ENCODE results near the gene MTMR10.
A peak's percentile ranks its signal among the peaks of the same experiment; 100 is the strongest.

The MTMR10 gene, protein sequence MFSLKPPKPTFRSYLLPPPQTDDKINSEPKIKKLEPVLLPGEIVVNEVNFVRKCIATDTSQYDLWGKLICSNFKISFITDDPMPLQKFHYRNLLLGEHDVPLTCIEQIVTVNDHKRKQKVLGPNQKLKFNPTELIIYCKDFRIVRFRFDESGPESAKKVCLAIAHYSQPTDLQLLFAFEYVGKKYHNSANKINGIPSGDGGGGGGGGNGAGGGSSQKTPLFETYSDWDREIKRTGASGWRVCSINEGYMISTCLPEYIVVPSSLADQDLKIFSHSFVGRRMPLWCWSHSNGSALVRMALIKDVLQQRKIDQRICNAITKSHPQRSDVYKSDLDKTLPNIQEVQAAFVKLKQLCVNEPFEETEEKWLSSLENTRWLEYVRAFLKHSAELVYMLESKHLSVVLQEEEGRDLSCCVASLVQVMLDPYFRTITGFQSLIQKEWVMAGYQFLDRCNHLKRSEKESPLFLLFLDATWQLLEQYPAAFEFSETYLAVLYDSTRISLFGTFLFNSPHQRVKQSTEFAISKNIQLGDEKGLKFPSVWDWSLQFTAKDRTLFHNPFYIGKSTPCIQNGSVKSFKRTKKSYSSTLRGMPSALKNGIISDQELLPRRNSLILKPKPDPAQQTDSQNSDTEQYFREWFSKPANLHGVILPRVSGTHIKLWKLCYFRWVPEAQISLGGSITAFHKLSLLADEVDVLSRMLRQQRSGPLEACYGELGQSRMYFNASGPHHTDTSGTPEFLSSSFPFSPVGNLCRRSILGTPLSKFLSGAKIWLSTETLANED

DNA sequence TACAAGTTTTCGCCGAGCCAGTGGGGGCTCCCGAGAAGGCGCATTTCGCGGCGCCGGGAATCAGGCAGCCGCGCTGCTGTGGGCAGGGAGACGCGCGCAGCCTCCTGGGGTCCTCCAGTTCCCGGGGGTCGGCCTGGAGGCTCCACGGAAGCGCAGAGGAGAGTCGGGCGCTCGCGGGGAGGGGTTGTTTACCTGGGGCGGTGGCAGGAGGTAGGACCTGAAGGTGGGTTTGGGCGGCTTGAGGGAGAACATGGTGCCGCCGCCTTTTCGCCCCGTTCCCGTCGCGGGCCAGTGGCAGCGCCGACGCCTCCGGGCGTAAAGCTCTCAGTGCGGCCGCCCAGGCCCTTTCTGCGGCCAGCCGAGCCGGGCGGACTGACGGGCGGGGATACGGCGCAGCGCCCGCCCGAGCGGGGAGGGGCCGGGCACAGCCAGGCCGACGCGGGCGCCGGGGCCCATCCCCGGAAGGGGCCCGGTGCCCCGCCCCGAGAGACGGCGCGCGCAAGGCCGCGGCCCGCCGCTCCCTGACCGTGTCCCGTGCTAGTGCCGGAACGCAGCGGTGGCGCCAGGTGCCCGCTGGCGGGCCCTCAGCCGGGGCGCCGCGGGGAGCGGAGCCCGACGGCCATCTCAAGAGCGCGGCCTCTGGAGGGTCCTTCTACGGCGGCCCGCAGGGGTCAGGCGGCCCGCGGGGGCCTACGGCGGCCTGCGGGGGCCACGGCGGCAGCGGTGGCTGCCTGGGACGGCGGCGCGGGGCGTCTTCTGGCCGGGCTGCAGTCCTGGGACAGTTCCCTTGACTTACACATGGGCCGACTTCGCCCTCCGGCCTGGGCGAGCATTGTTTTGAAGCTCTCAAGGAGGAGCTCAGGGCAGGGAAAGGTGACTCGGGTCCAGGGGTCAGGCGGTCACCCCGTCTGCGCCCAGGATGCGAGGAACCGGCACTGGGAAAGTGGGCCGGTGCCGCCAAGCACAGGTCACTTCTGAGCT, at the start of gene MTMR10:
TSS of gene MTMR10 (minus strand) at position 374 of the 981 bp plus-strand sequence. CDS start at position 252, 122 bp downstream.
- DNase-seq (ENCODE audit: low read depth in 2 of 2) = peak; percentile 42 to 44

DNA sequence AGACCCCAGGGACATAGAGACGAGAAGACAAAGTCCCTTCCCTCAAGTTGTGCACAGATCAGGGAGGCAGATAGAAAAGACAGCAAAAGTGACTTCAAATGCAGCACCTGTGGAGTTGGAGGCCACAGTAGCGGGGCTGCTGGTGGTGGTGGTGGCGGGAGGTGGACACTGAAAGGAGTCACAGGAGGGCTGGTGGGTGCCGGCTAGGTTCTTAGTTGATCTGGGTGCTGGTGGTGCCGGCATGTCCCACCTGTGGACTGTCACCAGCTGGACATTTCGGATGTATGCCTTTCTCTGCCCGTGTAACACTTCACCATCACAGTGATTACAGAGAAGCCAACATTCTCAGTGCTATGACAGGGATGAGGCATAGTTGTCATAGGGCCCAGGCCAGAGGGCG, 49.2 kb upstream of the MTMR10 start:
- no peak for DNase-seq (ENCODE audit: low read depth in 2 of 2)

DNA sequence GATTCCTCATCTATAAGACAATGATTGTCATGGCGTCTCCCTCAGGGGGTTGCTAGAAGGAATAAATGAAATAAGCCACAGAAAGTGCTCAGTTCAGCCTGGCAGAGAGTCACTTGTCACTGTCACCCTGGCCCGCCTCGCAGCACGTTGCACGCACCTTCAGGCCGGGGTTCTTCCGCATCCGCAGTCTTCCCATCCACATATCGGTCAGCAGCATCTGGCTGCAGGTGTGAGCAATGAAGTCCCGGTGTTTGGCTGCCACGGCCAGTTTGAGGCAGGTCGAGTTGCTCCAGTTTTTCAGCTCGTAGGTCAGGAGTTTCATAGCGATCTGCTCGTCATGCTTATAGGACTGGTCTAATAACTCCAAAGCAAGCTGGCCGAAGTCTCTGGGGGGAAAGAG, 48.5 kb upstream of the MTMR10 start:
- DNase-seq (ENCODE audit: low read depth in 2 of 2) = no peak

DNA sequence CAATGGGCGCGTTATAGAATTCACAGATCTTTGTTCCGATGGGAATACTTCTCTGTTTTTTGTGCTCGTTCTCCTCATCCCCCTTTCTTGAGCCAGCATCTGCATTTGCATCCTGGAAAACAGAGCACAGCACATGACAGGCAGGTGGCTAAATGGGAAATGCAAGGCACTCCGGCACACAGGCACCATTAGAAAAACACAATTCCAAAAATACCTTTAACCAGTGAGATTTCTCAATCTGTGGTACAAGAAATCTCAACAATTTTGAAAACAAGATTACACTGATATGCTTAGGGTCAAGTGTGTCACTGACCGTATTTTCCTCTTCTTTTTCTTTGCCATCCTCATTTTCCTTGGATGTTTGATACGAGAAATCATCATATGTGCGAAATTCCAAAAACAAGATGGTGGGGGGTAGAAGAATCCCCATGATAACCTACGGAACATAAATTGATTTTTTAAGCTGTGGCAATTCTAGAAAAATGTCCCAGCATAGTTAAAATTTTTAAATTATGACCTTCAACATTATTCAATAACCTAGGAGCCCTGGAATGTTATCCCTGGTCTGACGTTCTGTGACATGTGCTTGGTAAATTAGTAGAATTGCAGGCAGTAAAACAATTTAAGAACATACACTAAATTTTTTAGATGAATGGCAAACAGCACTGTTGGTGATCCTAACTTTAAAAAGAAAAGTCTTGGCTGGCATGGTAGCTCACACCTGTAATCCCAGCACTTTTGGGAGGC, 46.5 kb upstream of the MTMR10 start:
- DNase-seq (ENCODE audit: low read depth in 2 of 2) = no peak

DNA sequence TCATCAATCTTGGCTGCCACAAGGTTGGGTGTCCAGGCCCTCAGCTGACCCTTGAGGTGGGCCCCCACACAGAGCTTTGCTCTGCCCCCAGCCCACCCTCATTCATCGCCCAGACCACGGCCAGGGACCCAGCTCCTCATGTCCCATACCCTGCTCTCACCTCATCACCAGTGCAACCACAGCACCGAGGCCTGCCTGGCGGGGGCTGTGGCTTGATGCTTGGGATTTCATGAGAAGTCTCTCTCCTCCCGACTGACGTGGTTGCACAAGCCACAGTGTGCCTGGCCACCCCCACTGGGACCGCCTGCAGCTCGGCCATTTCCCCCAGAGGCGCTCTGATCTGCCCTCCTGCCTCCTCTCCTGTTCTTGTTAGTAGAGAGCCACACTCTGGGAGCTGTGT, 45.4 kb upstream of the MTMR10 start:
- no peak for DNase-seq (ENCODE audit: low read depth in 2 of 2)

DNA sequence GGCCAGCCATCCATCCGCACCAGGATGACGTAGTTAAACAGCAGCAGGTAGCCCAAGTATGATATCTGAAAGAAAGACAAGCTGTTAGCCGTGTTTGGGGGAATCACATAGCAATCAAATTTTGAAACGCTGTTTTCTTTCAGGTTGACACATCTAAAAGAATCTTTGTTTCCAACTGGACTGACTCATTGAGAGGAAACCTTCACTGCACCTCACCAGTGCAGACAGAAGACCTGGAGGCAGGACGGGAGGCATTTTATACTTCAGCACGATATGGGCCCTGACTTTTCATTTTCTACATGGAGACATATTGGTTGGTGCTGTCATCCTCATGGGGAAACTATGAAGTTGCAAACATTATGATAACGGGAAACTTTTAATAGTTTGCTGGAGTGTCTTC, 44.2 kb upstream of the MTMR10 start:
- no peak for DNase-seq (ENCODE audit: low read depth in 2 of 2)

DNA sequence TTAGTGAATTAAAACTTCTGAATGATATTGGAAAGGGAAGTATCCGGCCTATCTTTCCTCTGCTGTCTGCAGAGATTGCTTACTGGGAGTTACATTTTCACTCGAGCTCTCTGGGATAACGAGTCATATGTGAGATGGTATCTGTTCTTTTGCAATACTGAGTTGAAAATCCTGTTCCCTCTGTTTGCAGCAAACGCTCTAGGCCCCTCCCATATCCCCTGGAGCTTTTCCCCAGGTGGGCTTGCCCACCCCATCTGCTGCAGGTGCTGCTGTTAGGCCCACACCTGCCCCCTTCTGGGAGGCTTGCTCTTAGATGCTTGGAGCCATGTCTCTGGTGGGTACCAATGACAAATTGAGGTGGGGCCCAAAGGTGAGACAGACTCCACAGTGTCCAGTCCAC, 42.7 kb upstream of the MTMR10 start:
- no peak for DNase-seq (ENCODE audit: low read depth in 2 of 2)

DNA sequence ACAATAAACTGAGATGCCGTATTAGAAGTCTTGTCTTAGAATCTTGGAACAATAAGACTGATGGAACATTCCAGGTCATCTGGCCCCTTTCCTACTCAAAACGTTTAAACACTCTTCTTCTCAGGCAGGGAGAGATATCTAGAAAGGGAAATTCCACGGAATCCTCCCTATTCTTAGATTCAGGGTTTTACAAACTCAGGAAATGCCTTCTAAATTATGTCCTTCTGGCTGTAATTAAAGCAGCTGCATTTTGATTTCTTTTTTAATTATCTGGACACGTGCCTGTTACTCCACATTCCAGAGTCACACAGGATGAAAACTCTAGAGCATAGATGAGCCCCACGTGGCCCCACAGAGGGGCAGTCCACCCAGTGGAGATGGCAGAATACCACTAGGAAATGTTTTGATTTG, 41.5 kb upstream of the MTMR10 start:
- peak; percentile 87 to 89 for DNase-seq (ENCODE audit: low read depth in 2 of 2)

DNA sequence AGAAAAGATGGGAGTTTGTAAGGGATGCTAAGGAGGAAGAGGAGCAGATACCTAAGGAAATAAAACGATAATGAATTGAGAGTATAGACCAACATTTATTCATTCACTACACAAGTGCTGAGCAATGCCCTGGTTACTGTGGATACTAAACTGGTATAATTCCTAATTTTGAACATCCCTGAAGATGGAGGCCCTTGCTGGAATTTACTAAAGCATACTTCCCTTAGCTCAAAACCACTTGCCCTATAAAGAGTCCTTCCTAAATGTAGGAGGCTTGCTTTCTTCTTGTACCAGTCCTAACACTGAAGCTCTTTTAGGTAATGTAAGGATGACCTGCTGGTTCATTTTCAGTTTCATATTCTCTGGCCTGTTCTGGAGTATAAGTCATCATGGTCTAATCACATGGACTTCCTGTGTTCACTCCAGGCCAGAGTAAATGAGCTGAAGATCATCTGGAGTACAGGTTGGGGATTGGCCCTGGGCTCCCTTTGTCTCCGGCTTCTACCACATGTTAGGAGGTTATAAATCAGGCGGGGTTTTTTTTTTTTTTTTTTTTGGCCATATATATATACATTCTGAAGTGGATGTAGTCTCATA, 40.1 kb upstream of the MTMR10 start:
- DNase-seq (ENCODE audit: low read depth in 2 of 2) = peak; percentile 43 to 49

DNA sequence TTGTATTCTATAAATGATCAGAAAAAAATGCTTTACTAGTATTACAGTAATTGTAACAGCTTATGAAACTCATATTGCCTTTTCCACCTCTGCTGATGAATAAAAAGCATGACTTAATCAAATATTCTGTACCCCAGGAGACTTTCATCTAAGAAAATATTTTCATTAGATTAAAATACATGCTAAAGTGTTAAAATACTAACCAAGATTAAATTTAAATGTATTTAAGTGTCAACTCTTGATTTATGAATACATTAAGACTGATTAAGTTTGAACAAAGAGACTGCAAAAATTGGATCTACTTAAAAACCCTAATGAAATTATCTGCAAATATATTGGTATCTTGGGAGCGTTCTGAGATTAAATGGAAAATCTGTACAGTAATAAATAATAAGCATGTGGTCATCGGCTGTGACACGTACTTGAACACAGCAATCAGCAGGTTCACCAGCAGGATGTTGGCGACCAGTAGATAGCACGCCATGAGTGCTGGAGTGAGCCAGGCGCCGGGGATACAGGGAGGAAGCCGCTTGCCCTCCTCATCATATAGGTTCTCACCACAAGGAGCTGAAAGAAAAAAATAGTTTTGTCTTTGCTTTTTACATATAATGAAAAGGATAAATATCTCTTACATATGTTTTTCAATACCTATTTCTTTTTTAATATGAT, 36.6 kb upstream of the MTMR10 start:
- no peak for DNase-seq (ENCODE audit: low read depth in 2 of 2)

DNA sequence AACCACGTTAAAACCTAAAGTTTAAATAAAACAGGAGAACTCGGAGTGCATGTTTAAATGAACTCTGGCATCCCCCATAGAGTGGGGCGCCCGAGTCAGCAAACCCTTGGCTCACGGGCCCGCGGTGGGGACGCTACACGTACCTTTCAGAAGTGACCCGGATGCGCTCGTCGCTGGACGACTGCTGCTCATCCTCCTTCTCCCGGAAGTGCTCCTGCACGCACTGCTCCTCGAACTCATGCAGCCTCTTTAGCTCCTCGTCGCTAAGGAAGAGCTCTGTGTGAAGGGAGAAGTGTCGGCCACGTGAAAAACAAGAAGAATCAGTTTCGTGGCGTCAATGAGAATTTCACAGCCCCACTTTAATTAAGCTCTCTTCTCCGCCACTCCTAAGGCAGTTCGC, 34.6 kb upstream of the MTMR10 start:
- no peak for DNase-seq (ENCODE audit: low read depth in 2 of 2)

DNA sequence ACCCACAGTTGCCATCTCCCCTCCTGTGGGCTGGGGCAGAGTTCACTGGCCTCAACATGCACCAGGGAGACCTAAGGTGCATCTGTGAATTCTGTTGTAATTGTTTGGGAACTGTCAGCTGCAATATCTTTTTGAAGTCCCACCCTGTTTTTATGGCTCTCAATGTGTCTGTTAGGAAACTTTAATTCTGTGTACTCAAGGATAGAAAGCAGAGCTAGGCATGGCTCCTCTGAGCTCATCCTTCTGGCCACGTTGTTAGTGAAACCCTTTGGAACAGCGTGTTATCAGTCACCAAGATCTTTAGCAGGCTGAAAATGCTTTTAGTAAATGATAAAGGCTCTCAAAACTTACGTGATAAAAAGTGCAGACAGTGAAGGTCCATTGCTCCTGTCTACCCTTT, 33.6 kb upstream of the MTMR10 start:
- peak in 1 of 2 experiments; percentile 9 for DNase-seq (ENCODE audit: low read depth in 2 of 2)

DNA sequence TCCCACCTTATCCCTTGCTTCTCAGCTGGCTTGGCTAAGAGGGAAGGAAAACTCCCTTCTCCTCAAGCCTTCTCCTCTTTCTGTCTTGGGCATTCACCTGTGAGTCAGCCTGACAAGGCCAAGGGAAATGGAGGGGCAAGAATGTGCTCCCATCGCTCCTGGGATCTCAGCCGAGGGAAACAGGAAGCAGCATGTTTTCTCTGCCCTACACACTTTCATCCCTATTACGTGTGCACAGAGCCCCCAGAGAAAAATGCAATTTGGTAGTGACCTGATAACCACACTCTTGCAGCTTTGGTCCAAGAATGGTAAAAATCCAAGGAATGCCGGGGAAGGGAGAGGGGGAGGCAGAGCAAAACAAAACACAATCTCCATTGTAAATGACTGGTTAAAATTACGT, 32.9 kb upstream of the MTMR10 start:
- DNase-seq (ENCODE audit: low read depth in 2 of 2) = peak; percentile 95 to 96

DNA sequence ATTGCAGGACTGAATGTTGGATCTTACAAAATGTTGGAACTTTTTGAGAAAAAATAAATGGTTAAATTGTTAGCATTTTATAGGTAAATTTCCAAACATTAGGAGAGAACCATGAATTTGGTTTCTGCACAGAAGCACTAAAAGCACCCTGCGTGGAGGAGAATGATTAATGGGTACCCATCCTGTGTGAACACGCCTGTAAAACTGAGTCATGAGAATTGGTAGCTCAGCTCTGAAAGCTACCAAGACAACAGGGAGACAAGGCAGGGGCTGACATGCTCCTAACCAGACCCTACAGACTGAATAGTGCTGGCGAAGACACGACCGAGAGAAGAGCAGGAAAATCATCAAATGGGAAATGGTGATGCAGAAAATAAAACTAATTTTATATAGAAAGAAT, 32.4 kb upstream of the MTMR10 start:
- no peak for DNase-seq (ENCODE audit: low read depth in 2 of 2)

DNA sequence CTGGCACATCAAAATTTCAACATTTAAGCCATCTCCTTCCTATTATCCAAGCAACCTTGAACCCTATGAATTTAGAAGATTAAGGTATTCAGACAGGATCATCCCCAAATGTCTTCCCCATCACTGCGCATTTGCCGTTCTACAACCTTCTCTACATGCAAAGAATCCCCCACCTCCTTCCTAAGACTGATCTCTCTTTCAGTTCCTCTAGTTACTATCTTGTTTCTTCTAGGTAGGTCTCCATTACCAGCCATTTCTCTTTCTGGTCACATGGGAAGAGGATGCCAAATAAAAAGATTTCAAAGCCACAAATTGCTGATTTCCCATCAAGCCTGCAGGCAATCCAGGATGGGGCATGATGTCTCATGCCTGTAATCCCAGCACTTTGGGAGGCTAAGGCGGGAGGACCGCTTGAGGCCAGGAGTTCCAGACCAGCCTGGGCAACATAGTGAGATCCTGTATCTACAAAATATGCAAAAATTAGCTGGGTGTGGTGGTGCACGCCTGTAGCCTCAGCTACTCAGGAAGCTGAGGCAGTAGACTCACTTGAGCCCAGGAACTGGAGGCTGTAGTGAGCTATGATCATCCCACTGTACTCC, 29.7 kb upstream of the MTMR10 start:
- DNase-seq (ENCODE audit: low read depth in 2 of 2) = no peak

DNA sequence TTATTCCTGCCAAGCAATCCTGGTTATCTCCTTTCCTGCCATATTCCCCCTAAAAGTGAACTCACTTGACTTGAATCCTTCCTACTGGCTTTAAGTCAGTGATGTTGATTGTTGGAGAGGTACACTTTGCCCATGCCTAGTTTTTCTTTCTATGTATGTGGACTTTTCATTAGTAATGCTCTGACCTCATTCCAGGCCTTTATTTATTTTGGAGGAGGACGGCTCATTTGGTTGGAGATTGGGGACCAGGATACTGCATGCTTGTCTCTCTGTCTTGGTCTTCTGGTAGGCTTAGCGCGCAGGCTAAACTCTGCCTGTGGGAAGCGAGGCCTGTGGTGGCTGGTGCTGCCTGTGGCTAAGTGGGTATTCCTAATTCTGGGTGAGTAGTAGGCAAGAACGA, 29.1 kb upstream of the MTMR10 start:
- DNase-seq (ENCODE audit: low read depth in 2 of 2) = no peak

DNA sequence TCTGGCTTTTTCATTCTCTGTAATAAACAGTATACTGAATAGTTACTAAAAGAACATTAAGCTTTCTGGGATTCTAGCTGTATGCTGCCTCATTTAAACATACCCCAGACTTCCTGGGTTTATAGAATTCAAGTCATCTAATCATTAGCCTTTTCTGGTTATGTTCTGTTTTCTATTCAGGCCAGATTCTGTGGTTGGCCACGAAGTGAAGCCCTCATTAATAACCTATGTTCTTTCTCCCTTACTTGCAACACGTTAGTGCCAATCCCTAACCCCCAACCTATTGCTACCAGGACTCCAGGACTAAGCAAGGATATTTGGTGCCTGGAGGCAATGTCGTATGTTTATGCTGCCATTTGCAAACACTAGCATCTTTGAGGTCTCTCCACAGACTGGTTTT, 28.6 kb upstream of the MTMR10 start:
- no peak for DNase-seq (ENCODE audit: low read depth in 2 of 2)

DNA sequence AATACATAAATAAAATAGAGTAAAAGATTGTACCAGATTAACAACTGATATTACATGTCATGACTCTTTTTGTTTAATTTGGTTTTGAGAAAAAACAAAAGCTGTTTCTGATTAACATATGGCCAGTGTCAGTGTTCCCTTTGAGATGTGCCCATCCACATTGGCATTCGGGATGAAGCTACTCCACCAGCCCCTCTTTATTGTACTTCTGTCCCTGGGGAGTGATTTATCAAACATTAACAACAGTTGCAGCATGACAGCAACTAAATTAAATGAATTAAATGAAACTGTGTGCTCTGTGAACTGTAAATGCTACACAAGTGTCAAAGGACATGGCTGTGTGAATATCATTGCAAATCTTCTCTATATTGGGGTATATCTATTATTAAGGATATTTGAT, 25.9 kb upstream of the MTMR10 start:
- no peak for DNase-seq (ENCODE audit: low read depth in 2 of 2)

DNA sequence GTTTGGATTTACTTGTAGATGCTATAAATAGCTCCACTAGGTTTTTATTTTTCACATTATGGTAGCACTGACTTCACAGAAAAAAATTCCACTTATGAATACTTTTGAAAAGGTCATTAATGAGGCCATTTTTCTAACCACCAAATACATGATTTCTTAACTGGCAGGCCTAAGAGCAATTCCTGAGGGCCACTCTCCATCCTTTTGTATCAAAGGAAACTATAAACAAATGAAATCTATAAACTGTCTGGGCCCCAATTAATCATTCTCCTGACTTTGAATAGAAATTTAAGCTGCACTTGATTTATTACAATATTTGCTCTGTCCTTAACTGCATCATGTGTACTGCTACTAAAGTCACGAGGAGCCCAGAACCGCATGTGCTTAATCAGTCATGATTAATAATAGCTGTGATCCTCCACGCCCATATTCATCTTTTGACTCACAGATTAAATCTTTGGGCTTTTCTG, 25.1 kb upstream of the MTMR10 start:
- DNase-seq (ENCODE audit: low read depth in 2 of 2) = peak; percentile 78 to 79

DNA sequence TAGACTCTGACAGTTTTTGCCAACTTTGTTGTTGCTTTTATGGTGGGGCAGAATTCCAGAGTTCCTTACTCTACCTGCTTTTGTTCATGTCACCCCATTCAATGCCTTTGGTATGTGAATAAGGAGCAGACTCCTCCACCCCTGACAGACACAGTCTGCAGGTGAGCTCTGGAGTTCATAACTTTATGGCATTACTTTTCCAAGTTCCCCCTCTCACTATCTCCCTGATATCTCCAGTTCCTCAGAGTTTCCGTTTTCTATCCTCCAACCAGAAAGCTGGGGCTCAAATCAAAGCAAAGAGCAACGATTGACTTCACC, 23.1 kb upstream of the MTMR10 start:
- DNase-seq (ENCODE audit: low read depth in 2 of 2) = no peak

All from fibroblast of skin of left quadriceps (primary cell).